ENCODE results near the gene CREBZF.

CREBZF gene

DNA sequence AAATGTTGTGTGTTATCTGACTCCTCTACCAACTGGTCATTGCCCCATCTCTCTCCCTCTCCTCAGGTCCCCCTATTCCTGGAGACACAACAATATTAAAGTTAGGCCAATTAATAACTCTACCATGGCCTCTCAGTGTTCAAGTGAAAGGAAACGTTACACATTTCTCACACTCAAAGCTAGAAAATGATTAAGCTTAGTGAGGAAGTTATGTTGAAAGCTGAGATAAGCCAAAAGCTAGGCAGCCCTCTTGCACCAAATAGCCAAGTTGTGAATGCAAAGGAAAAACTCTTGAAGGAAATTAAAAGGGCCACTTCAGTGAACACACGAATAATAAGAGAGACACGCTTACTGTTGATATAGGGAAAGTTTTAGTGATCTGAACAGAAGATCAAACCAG, 44.7 kb downstream of the CREBZF start:
- no peak for DNase-seq

DNA sequence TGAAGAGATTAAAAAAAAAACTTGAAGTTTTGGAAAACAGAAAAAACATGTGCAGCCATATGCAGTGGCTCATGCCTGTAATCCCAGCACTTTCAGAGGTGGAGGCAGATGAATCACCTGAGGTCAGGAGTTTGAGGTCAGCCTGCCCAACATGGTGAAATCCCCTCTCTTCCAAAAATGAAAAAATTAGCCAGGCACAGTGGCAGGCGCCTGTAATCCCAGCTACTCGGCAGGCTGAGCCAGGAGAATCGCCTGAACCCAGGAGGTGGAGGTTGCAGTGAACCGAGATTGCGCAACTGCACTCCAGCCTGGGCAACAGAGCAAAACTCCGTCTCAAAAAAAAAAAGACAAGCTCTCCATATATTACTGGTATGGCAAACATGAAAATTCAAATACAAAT, 45.4 kb downstream of the CREBZF start:
- no peak for DNase-seq

DNA sequence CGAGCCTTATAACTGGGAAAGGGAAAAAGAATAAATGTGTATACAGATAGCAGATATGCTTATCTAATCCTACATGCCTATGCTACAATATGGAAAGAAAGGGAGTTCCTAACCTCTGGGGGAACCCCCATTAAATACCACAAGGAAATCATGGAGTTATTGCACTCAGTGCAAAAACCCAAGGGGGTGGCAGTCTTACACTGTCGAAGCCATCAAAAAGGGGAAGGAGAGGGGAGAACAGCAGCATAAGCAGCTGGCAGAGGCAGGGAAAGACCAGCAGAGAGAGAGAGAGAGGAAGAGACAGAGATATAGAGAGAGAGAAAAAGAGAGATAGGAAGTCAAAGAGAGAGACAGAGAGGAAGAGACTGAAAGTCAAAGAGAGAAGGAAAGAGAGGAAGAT, 53.3 kb downstream of the CREBZF start:
- DNase-seq: peak; percentile 40

All from suppressor macrophage treated with lipopolysaccharide for 4 hours (primary cell).